ENCODE results near the gene RAPGEF4.

RAPGEF4 gene

DNA sequence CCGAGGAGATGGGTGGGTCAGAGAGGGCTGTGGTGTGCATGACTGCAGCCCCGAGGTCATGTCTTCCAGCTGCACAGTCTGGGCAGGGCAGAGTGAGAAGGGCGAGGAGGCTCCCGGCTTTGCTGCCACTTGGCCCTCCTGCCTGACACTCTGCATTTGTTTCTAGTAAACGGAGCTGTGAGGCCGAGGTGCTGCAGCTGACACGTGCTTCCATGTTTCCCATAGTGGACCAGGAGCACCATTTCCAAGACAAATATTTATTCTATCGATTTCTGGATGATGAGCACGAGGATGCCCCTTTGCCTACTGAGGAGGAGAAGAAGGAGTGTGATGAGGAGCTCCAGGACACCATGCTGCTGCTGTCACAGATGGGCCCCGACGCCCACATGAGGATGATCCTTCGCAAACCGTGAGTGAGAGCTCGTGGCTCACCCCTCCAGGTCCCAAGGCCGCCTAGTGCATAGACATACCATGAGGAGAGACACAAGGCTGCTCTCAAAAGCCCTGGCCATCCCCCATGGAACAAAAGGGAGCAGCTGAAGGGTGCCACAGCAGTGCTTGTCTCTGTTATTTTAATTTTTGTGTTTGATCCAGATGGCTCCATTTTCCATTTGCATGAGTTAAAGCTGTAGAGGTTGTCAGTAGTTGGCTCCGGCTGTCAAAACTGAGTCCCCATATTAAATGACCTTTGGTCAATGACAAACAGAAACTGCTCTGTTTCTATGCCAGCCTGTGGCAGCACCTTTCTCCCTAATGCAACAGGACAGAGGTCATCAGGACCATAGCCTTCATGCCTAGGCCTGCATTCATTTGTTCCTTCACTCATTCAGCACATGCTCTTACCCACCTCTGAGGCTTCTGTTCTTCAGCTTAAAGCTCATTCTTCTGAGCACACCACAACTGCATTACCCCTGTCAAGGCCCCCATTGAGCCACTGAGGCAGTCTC is 231.7 kb downstream of the RAPGEF4 start:
- no peak for DNase-seq (ENCODE audit: low read depth in 2 of 2)

DNA sequence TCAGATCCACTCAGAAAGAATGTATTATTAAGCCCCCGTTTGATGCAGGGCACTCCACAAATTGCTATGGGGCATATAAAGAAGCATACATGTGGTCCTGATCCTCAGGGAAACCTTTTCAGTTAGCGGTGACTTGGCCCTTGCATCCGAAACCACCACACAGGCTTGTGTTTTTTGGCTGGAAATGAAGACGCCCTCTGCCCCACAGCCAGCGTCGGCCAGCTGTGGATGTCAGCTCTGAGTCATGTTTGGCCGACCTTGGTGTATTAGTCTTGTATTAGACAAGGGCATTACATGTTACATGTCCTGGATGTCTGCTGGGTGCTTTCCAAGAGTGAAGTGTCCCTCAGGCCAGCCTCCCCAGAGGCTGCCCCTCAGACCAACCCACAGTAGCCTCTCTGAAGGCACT is 232.4 kb downstream of the RAPGEF4 start:
- DNase-seq (ENCODE audit: low read depth in 2 of 2), result no peak

- DNase-seq (ENCODE audit: low read depth in 2 of 2), result no peak
Measured at GRCh38 chr2:172969166-172969565, 233.5 kb downstream of the RAPGEF4 start.

DNA sequence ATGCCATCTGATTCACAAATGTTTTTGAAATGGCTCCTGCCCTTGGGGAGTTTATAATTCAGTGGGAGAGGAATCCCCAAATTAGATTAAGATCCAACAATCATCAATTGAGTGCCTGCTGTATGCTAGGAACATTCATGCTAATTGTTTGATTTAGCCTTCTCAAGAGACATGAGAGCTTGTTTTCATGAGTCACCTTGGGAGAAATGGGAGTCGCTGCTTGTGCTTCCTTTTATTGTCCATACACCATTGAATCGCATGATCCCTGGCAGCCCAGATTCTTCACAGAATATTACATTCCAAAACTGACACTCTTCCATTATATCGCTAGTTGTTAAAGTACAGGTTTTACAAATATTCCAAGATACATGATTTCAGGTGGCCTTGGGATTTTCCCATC is 234.0 kb downstream of the RAPGEF4 start:
- DNase-seq (ENCODE audit: low read depth in 2 of 2), result no peak

DNA sequence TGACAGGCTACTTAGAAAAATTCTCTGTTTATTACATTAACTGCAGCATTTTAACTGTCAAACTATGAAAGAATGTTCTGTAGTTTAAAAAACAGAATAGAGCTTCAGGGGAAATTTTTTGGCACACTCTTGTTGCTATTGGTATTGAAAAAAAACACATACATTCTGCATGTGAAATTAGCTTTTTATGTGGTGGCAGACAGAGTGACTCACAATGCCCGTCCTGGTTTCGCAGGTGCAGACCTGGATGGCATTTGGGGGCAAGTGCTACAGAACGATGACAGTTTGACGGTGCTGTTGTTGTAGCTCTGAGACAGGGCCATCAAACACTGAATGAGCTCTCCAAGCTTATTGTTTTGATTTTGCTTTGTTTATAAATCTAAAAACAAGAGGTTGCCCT is 235.0 kb downstream of the RAPGEF4 start:
- DNase-seq (ENCODE audit: low read depth in 2 of 2), result peak in 1 of 2 donors; percentile 23

- no peak for DNase-seq (ENCODE audit: low read depth in 2 of 2)
Measured at GRCh38 chr2:172972005-172972619, 236.5 kb downstream of the RAPGEF4 start.

- DNase-seq (ENCODE audit: low read depth in 2 of 2), result no peak
Measured at GRCh38 chr2:172974762-172975161, 239.1 kb downstream of the RAPGEF4 start.

DNA sequence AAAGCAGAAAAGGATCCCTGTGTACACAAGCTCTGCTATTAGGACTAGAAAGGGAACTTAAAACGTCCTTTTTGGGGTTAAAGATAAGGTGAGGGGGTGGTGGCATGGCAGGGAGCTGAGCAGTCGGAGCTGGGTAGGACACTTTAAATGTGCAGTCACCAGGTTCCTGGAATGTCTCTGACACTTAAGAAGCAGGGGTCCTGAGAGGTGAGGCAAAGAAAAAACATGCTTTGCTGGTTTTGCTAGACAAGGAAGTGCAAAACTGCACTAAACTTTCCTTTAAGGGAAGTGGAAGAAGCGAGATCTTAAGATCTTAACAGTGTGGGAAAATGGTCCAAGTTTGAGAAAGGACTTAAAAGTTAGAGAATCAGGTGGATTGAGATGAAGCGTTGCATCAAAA is 240.5 kb downstream of the RAPGEF4 start:
- no peak for DNase-seq (ENCODE audit: low read depth in 2 of 2)

GRCh38 chr2:172976816-172977215 is 241.2 kb downstream of the RAPGEF4 start:
- DNase-seq (ENCODE audit: low read depth in 2 of 2), result no peak

DNA sequence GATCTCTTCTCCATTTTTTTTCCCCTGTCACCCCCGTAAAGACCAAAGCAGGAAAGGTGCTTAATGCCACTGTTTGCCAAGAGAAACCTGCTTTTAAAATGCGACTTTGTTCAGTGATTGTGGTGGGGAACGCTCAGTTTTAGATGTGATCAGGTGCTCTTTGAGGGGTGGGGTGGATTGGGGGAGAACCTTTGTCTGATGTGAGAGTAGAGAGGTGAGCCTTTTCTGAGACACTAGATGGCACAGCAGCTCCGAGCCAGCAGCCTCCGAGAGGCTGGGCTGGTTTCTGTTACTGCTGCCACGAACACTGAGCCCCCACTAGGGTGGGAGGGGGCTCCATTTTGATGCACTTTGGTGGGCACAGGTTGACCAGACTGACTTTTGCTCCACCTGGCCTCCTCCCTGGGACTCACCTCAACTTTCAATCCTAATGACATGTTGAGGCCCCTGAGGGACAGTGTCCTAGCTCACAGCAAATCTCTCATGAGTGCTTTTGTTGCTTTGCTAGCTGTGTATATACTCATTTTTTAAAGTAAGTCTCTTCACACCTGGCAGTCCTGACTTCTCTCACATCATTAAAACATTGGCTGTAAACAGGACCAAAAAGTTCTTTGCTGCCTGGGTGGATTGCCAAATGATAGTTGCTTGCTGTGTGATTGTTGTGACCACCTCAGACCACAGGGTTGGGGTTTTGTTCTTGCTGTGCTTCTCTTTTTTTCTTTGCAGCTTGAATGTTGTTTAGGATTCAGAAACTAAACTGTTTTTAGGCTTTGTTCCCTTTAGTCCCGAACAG is 241.8 kb downstream of the RAPGEF4 start:
- no peak for DNase-seq (ENCODE audit: low read depth in 2 of 2)

GRCh38 chr2:172978063-172978383 is 242.4 kb downstream of the RAPGEF4 start:
- DNase-seq (ENCODE audit: low read depth in 2 of 2), result no peak

GRCh38 chr2:172985139-172985892 is 249.7 kb downstream of the RAPGEF4 start:
- no peak for DNase-seq (ENCODE audit: low read depth in 2 of 2)

DNA sequence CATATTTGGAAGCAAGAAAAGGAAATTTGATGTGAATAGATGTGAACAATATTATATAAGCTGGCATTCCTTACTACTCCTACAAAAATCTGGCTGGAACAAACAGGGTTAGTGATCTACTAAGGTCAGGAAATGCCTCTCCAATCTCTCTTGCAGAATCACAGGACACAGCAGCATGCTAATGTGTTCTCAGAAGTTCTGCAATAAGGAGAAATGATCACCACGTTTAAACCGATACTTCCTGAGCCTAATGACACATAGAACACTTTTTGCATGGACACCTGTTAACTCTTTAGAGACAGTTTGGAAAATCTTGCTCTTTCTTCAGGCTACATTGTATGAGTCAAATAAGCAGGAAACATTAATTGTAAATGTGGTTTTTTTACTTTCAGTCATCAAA is 250.4 kb downstream of the RAPGEF4 start:
- no peak for DNase-seq (ENCODE audit: low read depth in 2 of 2)

DNA sequence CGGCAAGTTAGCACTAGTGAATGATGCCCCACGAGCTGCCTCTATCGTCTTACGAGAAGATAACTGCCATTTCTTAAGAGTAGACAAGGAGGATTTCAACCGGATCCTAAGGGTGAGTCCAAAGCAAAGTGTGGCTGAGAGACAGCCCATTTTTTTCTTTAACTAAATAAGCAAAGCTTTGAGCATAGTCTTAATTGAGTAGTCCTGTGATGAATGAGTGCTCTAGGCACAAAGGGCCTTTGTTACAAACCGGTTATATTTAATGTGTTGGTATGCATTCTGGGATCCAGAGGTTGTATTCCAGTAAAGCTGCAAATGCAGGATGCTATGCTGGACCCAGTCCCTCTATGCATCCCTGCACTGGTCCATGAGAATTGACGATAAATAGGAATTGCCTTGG is 253.1 kb downstream of the RAPGEF4 start:
- DNase-seq (ENCODE audit: low read depth in 2 of 2), result no peak

- DNase-seq (ENCODE audit: low read depth in 2 of 2), result no peak
Measured at GRCh38 chr2:172991031-172991430, 255.4 kb downstream of the RAPGEF4 start.

GRCh38 chr2:172993139-172993538 is 257.5 kb downstream of the RAPGEF4 start:
- DNase-seq (ENCODE audit: low read depth in 2 of 2), result no peak

DNA sequence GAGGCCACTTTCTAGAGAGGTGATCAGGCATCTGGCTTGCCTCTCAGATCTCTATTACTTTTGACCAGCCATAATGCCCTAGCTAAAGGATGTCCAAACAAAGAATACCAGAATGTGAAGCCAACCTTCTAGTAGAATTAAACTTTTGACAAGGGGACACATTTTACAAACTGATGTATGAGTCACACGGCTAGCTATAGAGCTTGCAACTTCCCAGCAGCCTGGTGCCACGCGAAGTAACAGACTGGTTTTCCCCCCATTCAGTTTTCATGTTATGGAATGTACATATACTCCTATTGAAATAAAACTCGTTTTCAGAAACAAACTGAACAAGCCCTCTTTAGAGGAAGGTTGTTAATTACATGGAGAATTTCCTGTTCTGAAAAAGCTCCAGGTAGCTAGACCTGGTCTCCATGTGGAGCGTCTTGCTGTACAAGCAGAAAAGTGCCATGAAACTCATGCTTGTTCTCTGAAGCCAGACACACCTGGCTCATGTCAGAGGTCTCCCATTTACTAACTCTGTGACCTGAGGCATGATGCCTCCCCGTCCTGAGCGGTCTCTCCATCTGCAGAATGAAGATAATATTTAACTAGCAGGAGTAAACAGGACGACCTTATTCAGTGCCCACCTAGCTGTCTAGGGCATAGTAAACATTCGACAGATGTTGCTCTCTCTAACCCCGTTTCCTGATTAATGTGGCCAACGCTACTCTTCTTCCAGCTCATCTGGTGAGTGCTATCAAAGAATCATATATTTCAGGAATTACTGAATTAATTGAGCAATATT is 258.5 kb downstream of the RAPGEF4 start:
- DNase-seq (ENCODE audit: low read depth in 2 of 2), result no peak

- DNase-seq (ENCODE audit: low read depth in 2 of 2), result no peak
Measured at GRCh38 chr2:172994864-172995263, 259.2 kb downstream of the RAPGEF4 start.

DNA sequence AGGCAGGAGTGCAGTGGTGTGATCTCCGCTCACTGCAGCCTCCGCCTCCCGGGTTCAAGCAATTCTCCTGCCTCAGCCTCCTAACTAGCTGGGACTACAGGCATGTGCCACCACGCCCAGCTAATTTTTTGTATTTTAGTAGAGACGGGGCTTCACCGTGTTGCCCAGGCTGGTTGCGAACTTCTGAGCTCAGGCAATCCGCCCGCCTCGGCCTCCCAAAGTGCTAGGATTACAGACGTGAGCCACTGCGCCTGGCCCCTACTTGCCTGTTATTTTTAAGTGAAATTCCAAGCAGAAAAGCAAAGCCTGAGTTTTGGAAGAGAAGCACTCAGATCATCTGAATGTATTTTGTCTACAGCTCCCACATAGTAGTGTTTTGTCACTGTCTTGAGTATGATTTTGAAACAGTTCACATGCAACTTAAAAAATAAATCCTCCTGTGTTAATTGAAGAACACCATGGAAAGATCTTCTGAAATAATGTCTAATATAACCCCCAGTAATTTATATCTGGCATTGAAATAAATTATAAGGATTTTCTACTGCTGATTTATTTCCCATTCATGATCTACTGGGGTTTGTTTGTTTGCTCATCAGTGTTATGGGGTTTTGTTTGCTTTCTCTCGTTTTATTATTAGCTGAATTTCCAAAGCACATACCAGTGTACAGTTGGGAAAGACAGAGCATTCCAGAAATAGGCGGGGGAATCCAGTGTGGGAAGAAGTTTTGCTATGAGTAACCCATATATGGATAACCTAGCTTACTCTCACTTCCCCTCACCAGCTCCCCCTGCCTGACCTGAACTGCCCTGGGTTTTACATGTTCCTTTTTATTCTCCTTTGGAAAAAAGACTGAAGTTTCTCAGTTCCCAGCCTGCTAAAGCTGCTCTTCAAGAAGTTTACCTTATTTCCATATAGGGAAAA is 259.9 kb downstream of the RAPGEF4 start:
- DNase-seq (ENCODE audit: low read depth in 2 of 2), result no peak

DNA sequence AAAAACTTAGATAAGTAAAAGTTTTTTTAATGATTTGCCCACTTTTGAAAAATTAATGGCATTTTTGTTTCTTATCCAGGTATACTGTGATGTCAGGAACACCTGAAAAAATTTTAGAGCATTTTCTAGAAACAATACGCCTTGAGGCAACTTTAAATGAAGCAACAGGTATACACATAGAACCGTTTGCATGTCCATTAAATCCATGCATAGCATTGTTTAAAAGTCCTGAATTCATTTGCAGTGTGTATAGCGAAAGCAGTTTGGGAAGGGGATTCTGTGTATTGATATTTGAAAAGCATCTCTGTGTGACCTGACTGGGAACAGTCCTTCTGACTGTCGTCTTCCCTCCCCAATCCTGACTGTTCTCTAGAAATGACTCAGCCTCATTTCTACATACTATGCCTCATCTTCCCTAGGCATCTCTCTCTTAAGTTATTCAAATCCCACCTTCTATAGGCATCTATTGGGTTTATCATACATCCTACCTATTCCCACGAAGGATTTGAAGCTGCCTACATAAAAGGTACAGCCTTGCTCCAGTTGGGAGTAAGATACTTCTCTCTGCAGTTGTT is 260.8 kb downstream of the RAPGEF4 start:
- DNase-seq (ENCODE audit: low read depth in 2 of 2), result no peak
